ENCODE data around the gene INPP5B. TPM values are rescaled to one million over a fixed set of nuclear protein-coding genes. Genes with fewer than 3 reads are reported as not detected.

The INPP5B gene
- total and polyA plus RNA-seq, 12 donors, result 4.1 to 17.3 (median 12.5) TPM

- H3K36me3 ChIP-seq, result peaks cover 0 to 74% (median 31%) of the 10 kb centered on the region in 9 donors
- TF ChIP-seq CTCF (IDR thresholded peaks at IDR 0.05), result no peak
- no peak for ATAC-seq
- no peaks in the 10 kb centered on the region for H3K9me3 ChIP-seq
- no peak for DNase-seq
- H3K27me3 ChIP-seq, result no peaks in the 10 kb centered on the region
- H3K4me1 ChIP-seq, result peaks cover 0 to 35% (median 0%) of the 10 kb centered on the region in 9 donors
- intact Hi-C loops (cut with DNase I), result no loop called here
- no peak overlapping the region for H3K27ac ChIP-seq
- WGBS, 2 donors, result 72 to 73% methylated on average over 1 of the region's 1 CpG
- H3K4me3 ChIP-seq, result no peak overlapping the region
Observed at GRCh38 chr1:37840711-37841110, 106.1 kb downstream of the INPP5B start.

- Histone ChIP-seq H3K36me3 (peaks cover 0 to 77% (median 40%) of the 10 kb centered on the region in 9 donors), H3K27ac (peak overlapping the region in 1 of 10 donors; percentile 9), H3K9me3 (no peaks in the 10 kb centered on the region), H3K27me3 (no peaks in the 10 kb centered on the region), H3K4me3 (no peak overlapping the region), H3K4me1 (peaks cover 0 to 24% (median 0%) of the 10 kb centered on the region in 9 donors)
- DNase-seq, result no peak
- ATAC-seq, result peak in 1 of 8 donors; percentile 31
- 86 to 91% methylated on average over 10 of the region's 10 CpGs for WGBS, 2 donors
- intact Hi-C loops (cut with DNase I), result no loop called here
- TF ChIP-seq CTCF (IDR thresholded peaks at IDR 0.05), result no peak
Observed at GRCh38 chr1:37839676-37840075, 107.2 kb downstream of the INPP5B start.

- ATAC-seq (no peak), DNase-seq (no peak)
- no peaks in the 10 kb centered on the region for H3K4me1 ChIP-seq
- H3K4me3 ChIP-seq, result no peak overlapping the region
- no peaks in the 10 kb centered on the region for H3K9me3 ChIP-seq
- no peak for TF ChIP-seq CTCF (IDR thresholded peaks at IDR 0.05)
- WGBS, 2 donors, result 89 to 98% methylated on average over 3 of the region's 3 CpGs
- intact Hi-C loops (cut with DNase I), result no loop called here
- peaks cover 0 to 100% (median 67%) of the 10 kb centered on the region in 9 donors for H3K36me3 ChIP-seq
- H3K27ac ChIP-seq, result no peak overlapping the region
- no peaks in the 10 kb centered on the region for H3K27me3 ChIP-seq
Observed at GRCh38 chr1:37836788-37837187, 110.1 kb downstream of the INPP5B start.

GRCh38 chr1:37831809-37832208 is 115.0 kb downstream of the INPP5B start:
- no peak overlapping the region for H3K4me3 ChIP-seq
- no peaks in the 10 kb centered on the region for H3K4me1 ChIP-seq
- H3K9me3 ChIP-seq, result no peaks in the 10 kb centered on the region
- no peaks in the 10 kb centered on the region for H3K27me3 ChIP-seq
- ATAC-seq, result no peak
- peaks cover 0 to 100% (median 53%) of the 10 kb centered on the region in 9 donors for H3K36me3 ChIP-seq
- DNase-seq, result no peak
- 91 to 96% methylated on average over 2 of the region's 2 CpGs for WGBS, 2 donors
- no peak overlapping the region for H3K27ac ChIP-seq
- no peak for TF ChIP-seq CTCF (IDR thresholded peaks at IDR 0.05)
- intact Hi-C loops (cut with DNase I), result no loop called here
